ENCODE results near the gene NBPF1.
"Not testable (repeated sequence)": the region's sequence is repeated elsewhere in the genome, so short reads cannot be mapped to it uniquely, and the experiment has no call there.

The NBPF1 gene

GRCh38 chr1:16613185-16614147 is at the start of gene NBPF1:
NBPF1 (minus strand) TSS chr1:16613564.
- in situ Hi-C loops (cut with MboI; ENCODE audit: low sequenced_read_pairs) = no loop called here
- peaks cover 4% of the 10 kb centered on the region for H3K36me3 ChIP-seq (replicated peaks)
- peak within 1 kb of the TSS; percentile 90 for H3K4me3 ChIP-seq
- peaks cover 10% of the 10 kb centered on the region for H3K4me1 ChIP-seq
- H3K27me3 ChIP-seq (ENCODE audit: low read depth) = no peaks in the 10 kb centered on the region
- peak; percentile 100 for DNase-seq (ENCODE audit: low spot score in 2 of 2)
- no peaks in the 10 kb centered on the region for H3K9me3 ChIP-seq

GRCh38 chr1:16658234-16658633 is 44.9 kb upstream of the NBPF1 start:
- H3K4me1 ChIP-seq; H3K4me3 ChIP-seq; in situ Hi-C loops (cut with MboI; ENCODE audit: low sequenced_read_pairs); H3K27me3 ChIP-seq (ENCODE audit: low read depth); H3K36me3 ChIP-seq (replicated peaks); DNase-seq (ENCODE audit: low spot score in 2 of 2); H3K9me3 ChIP-seq: not testable (repeated sequence)

GRCh38 chr1:16656981-16657683 is 43.8 kb upstream of the NBPF1 start:
- H3K4me3 ChIP-seq; in situ Hi-C loops (cut with MboI; ENCODE audit: low sequenced_read_pairs); H3K9me3 ChIP-seq; H3K27me3 ChIP-seq (ENCODE audit: low read depth); H3K4me1 ChIP-seq; H3K36me3 ChIP-seq (replicated peaks); DNase-seq (ENCODE audit: low spot score in 2 of 2): not testable (repeated sequence)

GRCh38 chr1:16656574-16656973 is 43.2 kb upstream of the NBPF1 start:
- H3K36me3 ChIP-seq (replicated peaks); H3K4me1 ChIP-seq; DNase-seq (ENCODE audit: low spot score in 2 of 2); H3K9me3 ChIP-seq; H3K4me3 ChIP-seq; H3K27me3 ChIP-seq (ENCODE audit: low read depth); in situ Hi-C loops (cut with MboI; ENCODE audit: low sequenced_read_pairs): not testable (repeated sequence)

GRCh38 chr1:16651560-16651959 is 38.2 kb upstream of the NBPF1 start:
- H3K36me3 ChIP-seq (replicated peaks); in situ Hi-C loops (cut with MboI; ENCODE audit: low sequenced_read_pairs); H3K9me3 ChIP-seq; DNase-seq (ENCODE audit: low spot score in 2 of 2); H3K4me1 ChIP-seq; H3K27me3 ChIP-seq (ENCODE audit: low read depth); H3K4me3 ChIP-seq: not testable (repeated sequence)

GRCh38 chr1:16649960-16650359 is 36.6 kb upstream of the NBPF1 start:
- H3K9me3 ChIP-seq; H3K4me3 ChIP-seq; H3K4me1 ChIP-seq; H3K36me3 ChIP-seq (replicated peaks); H3K27me3 ChIP-seq (ENCODE audit: low read depth); in situ Hi-C loops (cut with MboI; ENCODE audit: low sequenced_read_pairs): not testable (repeated sequence)
- peak in 1 of 2 experiments; percentile 5 for DNase-seq (ENCODE audit: low spot score in 2 of 2)

- in situ Hi-C loops (cut with MboI; ENCODE audit: low sequenced_read_pairs); H3K27me3 ChIP-seq (ENCODE audit: low read depth); H3K4me3 ChIP-seq; H3K9me3 ChIP-seq; H3K4me1 ChIP-seq; H3K36me3 ChIP-seq (replicated peaks): not testable (repeated sequence)
- peak in 1 of 2 experiments; percentile 6 for DNase-seq (ENCODE audit: low spot score in 2 of 2)
These were observed 36.0 kb upstream of the NBPF1 start for GRCh38 chr1:16649390-16649789.

GRCh38 chr1:16648756-16649155 is 35.4 kb upstream of the NBPF1 start:
- H3K4me3 ChIP-seq; H3K36me3 ChIP-seq (replicated peaks); H3K27me3 ChIP-seq (ENCODE audit: low read depth); in situ Hi-C loops (cut with MboI; ENCODE audit: low sequenced_read_pairs); H3K4me1 ChIP-seq; DNase-seq (ENCODE audit: low spot score in 2 of 2); H3K9me3 ChIP-seq: not testable (repeated sequence)

- H3K4me3 ChIP-seq; H3K36me3 ChIP-seq (replicated peaks); in situ Hi-C loops (cut with MboI; ENCODE audit: low sequenced_read_pairs): not testable (repeated sequence)
These were observed 34.9 kb upstream of the NBPF1 start for GRCh38 chr1:16648250-16648649.

GRCh38 chr1:16647179-16648176 is 34.1 kb upstream of the NBPF1 start:
- DNase-seq (ENCODE audit: low spot score in 2 of 2) = peak in 1 of 2 experiments; percentile 6
- H3K4me3 ChIP-seq; in situ Hi-C loops (cut with MboI; ENCODE audit: low sequenced_read_pairs): not testable (repeated sequence)

More at GRCh38 chr1:16648250-16648649, 34.9 kb upstream of the NBPF1 start:
- not testable (repeated sequence) for H3K27me3 ChIP-seq (ENCODE audit: low read depth); H3K9me3 ChIP-seq; DNase-seq (ENCODE audit: low spot score in 2 of 2); H3K4me1 ChIP-seq

GRCh38 chr1:16646716-16647115 is 33.4 kb upstream of the NBPF1 start:
- H3K36me3 ChIP-seq (replicated peaks); in situ Hi-C loops (cut with MboI; ENCODE audit: low sequenced_read_pairs); H3K4me3 ChIP-seq; H3K9me3 ChIP-seq; DNase-seq (ENCODE audit: low spot score in 2 of 2); H3K27me3 ChIP-seq (ENCODE audit: low read depth): not testable (repeated sequence)
- H3K4me1 ChIP-seq = peaks cover 12% of the 10 kb centered on the region

More at GRCh38 chr1:16647179-16648176, 34.1 kb upstream of the NBPF1 start:
- peaks cover 12% of the 10 kb centered on the region for H3K4me1 ChIP-seq
- H3K36me3 ChIP-seq (replicated peaks); H3K27me3 ChIP-seq (ENCODE audit: low read depth); H3K9me3 ChIP-seq: not testable (repeated sequence)

GRCh38 chr1:16646061-16646664 is 32.8 kb upstream of the NBPF1 start:
- peaks cover 12% of the 10 kb centered on the region for H3K4me1 ChIP-seq
- H3K27me3 ChIP-seq (ENCODE audit: low read depth); in situ Hi-C loops (cut with MboI; ENCODE audit: low sequenced_read_pairs); H3K4me3 ChIP-seq; H3K36me3 ChIP-seq (replicated peaks); H3K9me3 ChIP-seq: not testable (repeated sequence)
- DNase-seq (ENCODE audit: low spot score in 2 of 2) = peak in 1 of 2 experiments; percentile 6
